T-helper 1 cell treated with Interleukin-12 subunit alpha and Interleukin-12 subunit beta and Interleukin-4 antibody, amounts not matched to agents 30 μg/mL and 1 μg/mL, for 36 hours (primary cell): Measurements from ENCODE around the gene SKIC8.

Experiments used
- H3K27ac Mint-ChIP-seq: one replicate; pipeline ENCODE4 v1.8.0; 2021; ENCODE audit warnings: mild to moderate bottlenecking, mixed read lengths
- H3K27me3 Mint-ChIP-seq: one replicate; pipeline ENCODE4 v1.8.0; 2021; ENCODE audit warnings: low read depth, mixed read lengths
- H3K36me3 Mint-ChIP-seq: one replicate; pipeline ENCODE4 v1.8.0; 2021; ENCODE audit warnings: low read depth, mixed read lengths
- H3K4me1 Mint-ChIP-seq: one replicate; pipeline ENCODE4 v1.8.0; 2021; ENCODE audit warnings: low read depth, mixed read lengths
- H3K4me3 Mint-ChIP-seq: one replicate; pipeline ENCODE4 v1.8.0; 2021; ENCODE audit warnings: mild to moderate bottlenecking, moderate library complexity, mixed read lengths
- H3K9me3 Mint-ChIP-seq: one replicate; pipeline ENCODE4 v1.8.0; 2021; ENCODE audit warnings: mixed read lengths

The SKIC8 gene

DNA sequence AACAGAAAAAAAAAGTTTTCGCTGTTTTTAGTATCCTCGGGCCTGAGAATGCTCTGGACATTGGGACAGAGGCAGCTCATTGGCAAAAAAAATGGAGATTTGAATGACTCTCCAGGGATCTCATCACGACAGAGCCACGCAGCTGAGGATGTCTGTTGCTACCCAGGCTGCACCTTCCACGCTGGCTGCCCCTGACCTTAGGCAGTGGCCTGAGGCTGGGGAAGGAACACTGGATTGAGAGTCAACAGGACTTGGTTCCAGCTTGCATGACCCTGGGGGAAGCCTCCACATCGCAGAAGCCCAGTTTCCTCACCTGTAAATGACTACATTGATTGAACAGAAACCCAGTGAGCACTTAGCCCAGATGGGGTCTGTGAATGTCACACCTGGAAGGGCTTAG, 56.4 kb downstream of the SKIC8 start:
- Mint-ChIP-seq H3K27ac (no peak overlapping the region), H3K4me1 (no peaks in the 10 kb centered on the region)

DNA sequence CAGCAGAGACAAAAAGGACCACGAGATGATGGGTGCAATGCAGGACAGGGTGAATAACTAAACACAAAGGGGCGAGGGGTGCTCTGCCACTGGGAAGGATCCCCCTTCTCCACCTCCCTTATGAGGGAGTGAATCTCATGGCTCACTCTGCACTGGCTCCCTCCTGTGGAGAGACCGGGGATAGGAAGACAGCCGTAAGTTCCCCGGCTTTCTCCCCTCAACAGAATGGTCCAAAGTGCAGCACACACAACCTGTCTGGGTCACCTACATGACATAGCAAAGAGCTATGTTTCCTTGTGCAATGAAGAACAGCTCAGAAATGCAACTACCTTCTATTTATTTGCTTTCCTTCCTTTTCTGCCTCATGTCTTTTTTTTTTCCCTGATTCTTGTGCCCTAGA, 57.3 kb downstream of the SKIC8 start:
- Mint-ChIP-seq H3K36me3 (no peaks in the 10 kb centered on the region), H3K27ac (no peak overlapping the region), H3K4me3 (no peak overlapping the region), H3K9me3 (no peaks in the 10 kb centered on the region), H3K4me1 (no peaks in the 10 kb centered on the region), H3K27me3 (peaks cover 10% of the 10 kb centered on the region)

More for the DNA sequence above, 56.4 kb downstream of the SKIC8 start:
- H3K9me3 Mint-ChIP-seq: no peaks in the 10 kb centered on the region
- H3K4me3 Mint-ChIP-seq: no peak overlapping the region
- no peaks in the 10 kb centered on the region for H3K36me3 Mint-ChIP-seq
- peaks cover 10% of the 10 kb centered on the region for H3K27me3 Mint-ChIP-seq

DNA sequence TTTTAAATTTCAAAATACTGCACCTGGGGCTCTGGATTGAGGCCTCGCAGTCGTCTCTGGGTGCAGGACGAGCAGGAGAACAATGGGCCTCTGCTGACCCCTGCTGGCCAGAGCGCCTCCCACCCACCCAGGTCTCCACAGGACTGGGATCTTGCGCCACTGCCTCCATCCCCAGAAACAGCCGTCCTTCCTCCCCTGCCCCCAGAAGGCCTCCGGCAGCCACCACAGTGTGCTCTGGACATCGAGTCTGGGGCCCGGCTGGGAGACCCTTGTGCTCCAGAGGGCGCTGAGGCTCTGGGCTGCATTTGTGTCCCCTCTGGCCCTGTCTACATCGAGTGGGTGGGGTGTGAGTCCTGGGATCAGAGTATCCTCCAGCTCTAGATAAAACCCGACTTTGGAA, 58.4 kb downstream of the SKIC8 start:
- H3K4me1 Mint-ChIP-seq: no peaks in the 10 kb centered on the region
- no peak overlapping the region for H3K4me3 Mint-ChIP-seq
- H3K27ac Mint-ChIP-seq: no peak overlapping the region

DNA sequence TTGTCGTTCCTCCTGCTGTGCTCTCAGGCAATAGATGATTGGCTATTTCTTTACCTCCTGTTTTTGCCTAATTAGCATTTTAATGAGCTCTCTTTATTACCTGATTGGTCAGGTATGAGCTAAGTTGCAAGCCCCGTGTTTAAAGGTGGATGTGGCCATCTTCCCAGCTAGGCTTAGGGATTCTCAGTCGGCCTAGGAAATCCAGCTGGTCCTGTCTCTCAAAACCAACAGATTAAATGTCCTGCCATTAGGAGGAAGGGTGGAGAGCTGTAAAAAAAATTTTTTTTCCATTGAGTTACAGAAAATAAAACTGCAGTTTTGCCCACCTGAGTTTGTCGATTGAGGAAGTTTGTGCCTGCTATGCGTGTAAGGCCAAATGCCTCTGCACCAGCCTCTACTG, 59.6 kb downstream of the SKIC8 start:
- no peak overlapping the region for H3K27ac Mint-ChIP-seq
- no peak overlapping the region for H3K4me3 Mint-ChIP-seq
- peaks cover 1% of the 10 kb centered on the region for H3K4me1 Mint-ChIP-seq
- H3K36me3 Mint-ChIP-seq: no peaks in the 10 kb centered on the region
- peaks cover 19% of the 10 kb centered on the region for H3K27me3 Mint-ChIP-seq
- no peaks in the 10 kb centered on the region for H3K9me3 Mint-ChIP-seq

More for the DNA sequence above, 58.4 kb downstream of the SKIC8 start:
- Mint-ChIP-seq H3K36me3 (no peaks in the 10 kb centered on the region), H3K9me3 (no peaks in the 10 kb centered on the region), H3K27me3 (peaks cover 16% of the 10 kb centered on the region)

DNA sequence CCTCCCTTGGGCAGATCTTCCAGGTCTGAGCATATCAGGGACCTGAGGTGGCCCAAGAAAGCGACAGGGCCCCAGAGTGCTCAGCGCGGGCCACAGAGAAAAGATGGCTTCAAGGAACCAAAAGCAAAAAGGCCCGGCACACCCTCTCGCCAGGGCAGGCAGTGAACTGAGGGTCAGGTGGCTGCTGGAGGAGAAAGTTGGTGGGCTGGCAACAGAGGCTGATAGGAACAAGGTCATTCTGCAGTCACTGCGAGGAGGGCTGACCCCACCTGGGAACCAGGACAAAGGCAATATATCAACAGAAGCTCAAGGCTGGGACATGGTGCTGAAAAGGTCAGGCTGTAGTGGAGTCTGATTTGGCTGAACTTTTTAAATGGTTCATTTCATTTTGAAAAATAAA, 62.3 kb downstream of the SKIC8 start:
- peaks cover 27% of the 10 kb centered on the region for H3K27me3 Mint-ChIP-seq

DNA sequence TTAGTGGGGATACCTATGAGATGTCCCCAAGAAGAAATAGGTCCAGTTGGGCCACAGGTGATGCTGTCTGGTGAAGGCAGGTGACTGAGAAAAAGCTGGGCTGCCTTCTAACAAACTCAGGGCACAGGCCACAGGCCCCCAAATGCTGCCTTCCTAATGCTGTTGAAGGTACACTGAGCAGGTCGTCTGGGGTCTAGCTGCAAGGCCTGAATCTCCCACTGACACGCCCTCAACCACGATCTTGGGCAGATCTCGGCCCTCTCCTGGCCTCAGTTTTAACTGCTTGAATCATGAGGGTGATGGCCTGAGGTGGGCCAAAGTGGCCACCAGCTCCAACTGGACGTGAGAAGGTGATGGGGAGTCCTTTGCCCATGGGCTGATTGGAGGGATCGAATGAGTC, 62.9 kb downstream of the SKIC8 start:
- H3K9me3 Mint-ChIP-seq: no peaks in the 10 kb centered on the region
- no peaks in the 10 kb centered on the region for H3K36me3 Mint-ChIP-seq
- H3K27me3 Mint-ChIP-seq: peaks cover 21% of the 10 kb centered on the region
- H3K4me3 Mint-ChIP-seq: no peak overlapping the region
- peaks cover 7% of the 10 kb centered on the region for H3K4me1 Mint-ChIP-seq
- H3K27ac Mint-ChIP-seq: no peak overlapping the region

More for the DNA sequence above, 62.3 kb downstream of the SKIC8 start:
- H3K36me3 Mint-ChIP-seq: no peaks in the 10 kb centered on the region
- H3K9me3 Mint-ChIP-seq: no peaks in the 10 kb centered on the region
- peaks cover 7% of the 10 kb centered on the region for H3K4me1 Mint-ChIP-seq
- no peak overlapping the region for H3K27ac Mint-ChIP-seq
- no peak overlapping the region for H3K4me3 Mint-ChIP-seq

DNA sequence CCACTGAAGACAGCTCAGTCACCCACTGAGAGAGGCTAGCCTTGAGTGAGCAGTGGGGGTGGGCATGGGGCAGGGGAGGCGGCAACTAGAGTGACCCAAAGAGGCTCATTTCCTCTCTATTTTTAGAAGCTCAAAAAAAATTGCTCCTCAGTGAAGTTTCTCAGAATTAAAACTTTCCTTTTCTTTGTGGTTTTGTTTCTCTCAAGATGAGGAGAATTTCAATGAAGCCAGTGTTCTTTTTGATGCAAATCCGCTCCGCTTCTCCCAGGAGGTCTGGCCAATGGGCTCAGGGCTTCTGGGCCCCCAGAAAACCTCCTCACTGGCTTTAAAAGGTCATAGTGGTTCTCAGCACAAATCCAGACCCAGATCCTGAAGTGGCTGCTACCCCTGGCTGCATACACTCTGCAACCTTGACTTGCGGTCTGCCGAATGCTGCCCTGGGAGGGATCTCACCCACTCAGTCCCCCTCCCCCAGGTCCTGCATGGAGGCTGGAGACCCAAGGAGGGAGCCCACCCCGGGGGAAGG, 64.8 kb downstream of the SKIC8 start, which contains the start of gene ACSBG1:
TSS of gene ACSBG1 (minus strand) at position 51 of the 526 bp plus-strand sequence. CDS start 64 bp downstream, outside the sequence.
- Mint-ChIP-seq H3K27ac (no peak within 1 kb of the TSS), H3K4me3 (no peak within 1 kb of the TSS), H3K4me1 (peaks cover 7% of the 10 kb centered on the region), H3K36me3 (no peaks in the 10 kb centered on the region), H3K9me3 (no peaks in the 10 kb centered on the region), H3K27me3 (peaks cover 21% of the 10 kb centered on the region)

DNA sequence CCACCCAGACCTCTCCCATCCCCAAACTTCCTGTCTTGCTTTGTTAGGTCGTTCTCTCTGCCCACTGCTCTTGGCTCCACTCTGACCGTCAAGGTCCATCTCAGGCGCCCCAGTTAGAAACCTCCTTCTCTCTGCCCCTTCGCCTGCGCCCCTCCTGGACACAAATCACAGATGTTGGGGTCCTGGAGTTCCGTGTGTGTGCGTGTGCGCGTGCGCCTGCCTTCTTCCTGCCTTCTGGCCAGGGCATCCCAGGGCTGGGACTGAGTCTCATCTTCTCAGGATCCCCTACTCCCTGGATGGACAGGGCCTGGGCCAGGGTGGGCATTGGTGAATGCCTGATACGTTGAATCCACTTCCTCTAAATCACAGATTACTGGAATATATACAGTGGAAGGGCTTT, 65.9 kb downstream of the SKIC8 start:
- Mint-ChIP-seq H3K36me3 (no peaks in the 10 kb centered on the region), H3K27ac (no peak overlapping the region)

More for the DNA sequence above, 65.9 kb downstream of the SKIC8 start:
- Mint-ChIP-seq H3K4me1 (peaks cover 7% of the 10 kb centered on the region), H3K9me3 (no peaks in the 10 kb centered on the region), H3K4me3 (no peak overlapping the region), H3K27me3 (peaks cover 20% of the 10 kb centered on the region)
